Neuronal stem cell (in vitro differentiated cells): ENCODE results near the gene LUZP1.

ENCODE experiments used
- DNase-seq: peaks from one replicate; pipeline ENCODE4 v3.0.0-alpha.2; 2013; ENCODE audit warnings: low spot score
- H2AFZ ChIP-seq: one replicate; pipeline ENCODE4 v1.6.1; 2013; ENCODE audit warnings: mild to moderate bottlenecking, low read length, inconsistent platforms
- H2AK5ac ChIP-seq: 2 replicates; pipeline ENCODE4 v1.6.1; 2013; ENCODE audit warnings: low read depth, mild to moderate bottlenecking, inconsistent platforms, low read length, moderate library complexity, mixed read lengths
- H2BK120ac ChIP-seq: 2 replicates; pipeline ENCODE4 v1.6.1; 2013; ENCODE audit warnings: low read depth, mild to moderate bottlenecking, inconsistent platforms, low read length, moderate library complexity, mixed read lengths
- H2BK12ac ChIP-seq: one replicate; pipeline ENCODE4 v1.6.1; 2013; ENCODE audit warnings: low read length, inconsistent platforms
- H2BK15ac ChIP-seq: 2 replicates; pipeline ENCODE4 v1.6.1; 2013; ENCODE audit warnings: mild to moderate bottlenecking, low read length, inconsistent platforms, mixed read lengths
- H2BK5ac ChIP-seq: one replicate; pipeline ENCODE4 v1.6.1; 2013; ENCODE audit warnings: inconsistent platforms, mild to moderate bottlenecking, low read length, moderate library complexity
- H3K14ac ChIP-seq: one replicate; pipeline ENCODE4 v1.6.1; 2013; ENCODE audit warnings: low read length, inconsistent platforms
- H3K18ac ChIP-seq: 2 replicates; pipeline ENCODE4 v1.6.1; 2013; ENCODE audit warnings: low read length, inconsistent platforms
- H3K23ac ChIP-seq: 2 replicates; pipeline ENCODE4 v1.6.1; 2013; ENCODE audit warnings: low read depth, mild to moderate bottlenecking, mixed read lengths, low read length, inconsistent platforms; ENCODE audit not compliant: poor library complexity
- H3K27ac ChIP-seq: replicated peaks from 3 replicates; pipeline ENCODE4 v1.5.1; 2013; ENCODE audit warnings: low read length, inconsistent platforms
- H3K27me3 ChIP-seq, 3 experiments: 2 replicates each; pipeline ENCODE4 v1.6.1; 2013; ENCODE audit warnings: low read length in 3 of 3, mild to moderate bottlenecking in 2 of 3, inconsistent platforms in 1 of 3, low read depth in 1 of 3, mixed read lengths in 1 of 3, moderate library complexity in 1 of 3; ENCODE audit not compliant: control insufficient read depth in 3 of 3, insufficient read depth in 3 of 3
- H3K36me3 ChIP-seq, 2 donors: replicated peaks in 1 of 2; 2 replicates each; pipeline ENCODE4 v1.6.1; 2013; ENCODE audit warnings: low read length in 2 of 2; ENCODE audit not compliant: control insufficient read depth in 2 of 2, insufficient read depth in 2 of 2
- H3K4ac ChIP-seq: 2 replicates; pipeline ENCODE4 v1.6.1; 2013; ENCODE audit warnings: inconsistent platforms, mild to moderate bottlenecking, low read length, moderate library complexity
- H3K4me1 ChIP-seq, 2 donors: 1 replicate in 1 of 2; 2 replicates in 1 of 2; pipeline ENCODE4 v1.6.1; 2013; ENCODE audit warnings: low read length in 2 of 2, low read depth in 1 of 2; ENCODE audit not compliant: control insufficient read depth in 2 of 2, insufficient read depth in 1 of 2
- H3K4me2 ChIP-seq: one replicate; pipeline ENCODE4 v1.6.1; 2013; ENCODE audit warnings: mild to moderate bottlenecking, low read length, inconsistent platforms; ENCODE audit not compliant: insufficient read depth, poor library complexity, severe bottlenecking
- H3K4me3 ChIP-seq, 2 donors: 2 replicates each; pipeline ENCODE4 v1.5.1; 2013; ENCODE audit warnings: low read length in 2 of 2, mild to moderate bottlenecking in 2 of 2, inconsistent platforms in 1 of 2, moderate library complexity in 1 of 2
- H3K79me1 ChIP-seq: one replicate; pipeline ENCODE4 v1.6.1; 2013; ENCODE audit warnings: low read depth, mild to moderate bottlenecking, inconsistent platforms, low read length, moderate library complexity
- H3K9ac ChIP-seq: one replicate; pipeline ENCODE4 v1.6.1; 2013; ENCODE audit warnings: mild to moderate bottlenecking, low read depth, low read length, inconsistent platforms; ENCODE audit not compliant: poor library complexity
- H3K9me3 ChIP-seq, 2 donors: replicated peaks in 1 of 2; 2 replicates each; pipeline versions ENCODE3 to v1.6.1; 2013; ENCODE audit warnings: low read length in 2 of 2, mild to moderate bottlenecking in 2 of 2, inconsistent platforms in 1 of 2, low read depth in 1 of 2, mixed read lengths in 1 of 2, moderate library complexity in 1 of 2; ENCODE audit not compliant: control insufficient read depth in 2 of 2, insufficient read depth in 1 of 2
- H4K8ac ChIP-seq: one replicate; pipeline ENCODE4 v1.6.1; 2013; ENCODE audit warnings: low read depth, mild to moderate bottlenecking, inconsistent platforms, low read length, moderate library complexity
- H4K91ac ChIP-seq: one replicate; pipeline ENCODE4 v1.6.1; 2013; ENCODE audit warnings: low read length, low read depth, mild to moderate bottlenecking, inconsistent platforms; ENCODE audit not compliant: poor library complexity
- WGBS, 2 donors: extraction: QIAGEN DNeasy Blood & Tissue Kit; methylation state at CpG; one replicate each; pipeline ENCODE4 v1.1.7; 2013; ENCODE audit warnings: missing lambda C conversion rate in 2 of 2, mixed read lengths in 1 of 2; ENCODE audit not compliant: insufficient read length in 2 of 2, insufficient replicate concordance in 1 of 2; ENCODE audit errors: extremely low coverage in 2 of 2; 5-methylcytosine and 5-hydroxymethylcytosine counted together

Gene LUZP1

DNA sequence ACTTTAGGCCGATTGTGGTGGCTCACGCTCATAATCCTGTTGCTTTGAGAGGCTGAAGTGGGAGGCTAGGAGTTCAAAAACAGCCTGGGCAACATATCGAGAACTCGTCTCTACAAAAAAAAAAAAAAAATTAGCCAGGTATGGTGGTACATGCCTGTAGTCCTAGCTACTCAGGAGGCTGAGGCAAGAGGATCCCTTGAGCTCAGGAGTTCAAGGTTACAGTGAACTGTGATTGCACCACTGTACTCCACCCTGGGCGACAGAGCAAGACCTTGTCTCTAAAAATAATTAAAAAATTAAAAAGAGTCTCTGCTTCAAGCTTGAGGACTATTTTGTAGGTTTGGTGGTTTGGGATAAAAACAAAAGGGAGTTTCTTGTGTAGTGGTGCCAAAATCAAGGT lies 128.1 kb downstream of the LUZP1 start:
- Histone ChIP-seq H3K4me1 (peaks cover 2 to 4% of the 10 kb centered on the region in 2 donors), H3K27ac (no peak overlapping the region), H3K9ac (no peak overlapping the region), H2BK120ac (no peak overlapping the region), H4K91ac (no peak overlapping the region), H3K79me1 (no peaks in the 10 kb centered on the region), H2BK12ac (no peak overlapping the region), H3K27me3 (no peaks in the 10 kb centered on the region), H2AK5ac (no peak overlapping the region), H3K4me2 (no peak overlapping the region), H2BK5ac (no peak overlapping the region), H3K23ac (no peak overlapping the region), H3K36me3 (peaks cover 0 to 72% of the 10 kb centered on the region in 2 donors), H2AFZ (no peak overlapping the region), H4K8ac (no peak overlapping the region), H3K18ac (no peak overlapping the region), H3K4me3 (no peak overlapping the region), H3K4ac (no peak overlapping the region), H3K9me3 (no peaks in the 10 kb centered on the region), H3K14ac (no peak overlapping the region), H2BK15ac (no peak overlapping the region)
- WGBS, 2 donors, result no CpG with 5 or more reads among the region's 5 CpGs
- DNase-seq, result no peak

DNA sequence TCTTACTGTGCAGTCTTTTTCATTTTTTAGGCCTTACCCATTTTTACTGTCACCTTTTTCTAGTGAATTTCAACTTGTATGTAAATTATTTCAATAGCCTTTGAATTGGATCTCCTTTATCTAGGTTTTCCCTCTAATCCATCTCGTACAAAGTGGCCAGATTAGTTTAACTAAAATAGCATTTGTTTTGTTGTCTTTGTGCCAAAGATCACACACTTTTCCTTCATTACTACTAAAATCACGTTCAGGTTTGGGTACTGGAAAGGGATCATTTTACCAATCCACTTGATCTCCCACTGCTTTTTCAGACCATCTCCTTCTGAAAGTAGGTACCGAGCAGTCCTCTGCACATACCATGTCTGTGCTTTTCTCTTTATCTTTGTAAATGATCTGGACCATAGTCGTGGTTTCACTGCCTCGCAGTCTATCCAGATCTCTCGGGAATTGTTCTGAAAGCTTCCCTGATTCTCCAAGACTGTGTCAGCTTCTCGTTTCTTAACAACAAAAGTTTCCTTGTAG lies 129.3 kb downstream of the LUZP1 start:
- DNase-seq, result no peak
- H3K18ac ChIP-seq, result no peak overlapping the region
- no peak overlapping the region for H2BK5ac ChIP-seq
- no peaks in the 10 kb centered on the region for H3K79me1 ChIP-seq
- H2AFZ ChIP-seq, result no peak overlapping the region
- H3K4me2 ChIP-seq, result no peak overlapping the region
- H3K4me1 ChIP-seq, result peaks cover 2 to 4% of the 10 kb centered on the region in 2 donors
- no peak overlapping the region for H3K14ac ChIP-seq
- no peak overlapping the region for H2AK5ac ChIP-seq
- no peak overlapping the region for H4K91ac ChIP-seq
- no peak overlapping the region for H3K4ac ChIP-seq
- no peak overlapping the region for H3K27ac ChIP-seq
- no peak overlapping the region for H3K4me3 ChIP-seq
- H2BK12ac ChIP-seq, result no peak overlapping the region
- H3K27me3 ChIP-seq, result no peaks in the 10 kb centered on the region
- H3K9me3 ChIP-seq, result no peaks in the 10 kb centered on the region
- no CpG with 5 or more reads among the region's 7 CpGs for WGBS, 2 donors
- no peak overlapping the region for H3K9ac ChIP-seq
- no peak overlapping the region for H2BK15ac ChIP-seq
- H3K23ac ChIP-seq, result no peak overlapping the region
- no peak overlapping the region for H4K8ac ChIP-seq
- H2BK120ac ChIP-seq, result no peak overlapping the region
- peaks cover 0 to 68% of the 10 kb centered on the region in 2 donors for H3K36me3 ChIP-seq

GRCh38 chr1:23037081-23037740 lies 131.4 kb downstream of the LUZP1 start:
- Histone ChIP-seq H3K9ac (no peak overlapping the region), H2BK12ac (no peak overlapping the region), H3K27ac (no peak overlapping the region), H4K91ac (no peak overlapping the region), H3K4me3 (no peak overlapping the region), H3K4me2 (no peak overlapping the region), H2BK120ac (no peak overlapping the region), H3K23ac (no peak overlapping the region), H3K18ac (no peak overlapping the region), H3K14ac (no peak overlapping the region), H4K8ac (no peak overlapping the region), H3K4me1 (peaks cover 2 to 4% of the 10 kb centered on the region in 2 donors), H2AK5ac (no peak overlapping the region), H3K79me1 (peaks cover 2% of the 10 kb centered on the region), H3K27me3 (no peaks in the 10 kb centered on the region), H2AFZ (no peak overlapping the region), H3K9me3 (peaks cover 0 to 2% of the 10 kb centered on the region in 2 donors), H3K36me3 (peaks cover 0 to 72% of the 10 kb centered on the region in 2 donors), H2BK15ac (no peak overlapping the region), H3K4ac (no peak overlapping the region), H2BK5ac (no peak overlapping the region)
- 100% methylated on average over 1 of the region's 4 CpGs; no CpG with 5 or more reads in 1 of the 2 donors for WGBS, 2 donors
- no peak for DNase-seq

DNA sequence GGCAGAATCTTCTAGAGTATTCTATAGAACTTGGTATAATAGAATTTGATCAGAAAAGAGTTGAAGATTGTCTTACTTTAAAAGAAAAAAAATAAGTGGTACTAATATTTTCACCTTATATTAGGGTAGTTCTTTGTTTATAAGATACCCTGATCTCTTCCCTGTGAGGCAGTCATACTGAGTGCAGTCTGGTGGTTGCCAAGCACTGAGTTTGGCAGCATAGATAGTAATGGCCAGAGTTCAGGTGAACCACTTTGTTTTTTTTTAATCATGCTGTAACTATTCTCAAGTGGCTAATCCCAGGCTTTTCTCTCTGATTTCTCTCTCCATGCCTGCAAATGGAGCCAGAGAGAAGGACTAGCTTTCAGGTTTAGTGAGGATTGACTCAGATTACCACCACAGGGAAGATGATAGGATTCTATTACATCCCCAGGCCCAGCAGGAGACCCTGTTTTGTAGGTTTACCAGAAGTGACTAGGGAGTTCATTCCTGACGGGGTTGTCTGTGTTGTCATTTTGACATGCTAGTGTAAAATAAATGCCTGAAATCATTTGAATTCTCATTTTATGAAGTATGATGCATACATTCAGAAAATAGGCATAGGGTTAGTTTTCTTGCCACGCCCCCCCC lies 132.7 kb downstream of the LUZP1 start:
- H3K14ac ChIP-seq, result no peak overlapping the region
- H3K27ac ChIP-seq, result no peak overlapping the region
- H3K27me3 ChIP-seq, result no peaks in the 10 kb centered on the region
- peaks cover 2% of the 10 kb centered on the region for H3K79me1 ChIP-seq
- WGBS, 2 donors, result no CpG with 5 or more reads among the region's 2 CpGs
- peaks cover 0 to 80% of the 10 kb centered on the region in 2 donors for H3K36me3 ChIP-seq
- no peak overlapping the region for H4K91ac ChIP-seq
- peaks cover 0 to 2% of the 10 kb centered on the region in 2 donors for H3K9me3 ChIP-seq
- no peak overlapping the region for H2AFZ ChIP-seq
- no peak overlapping the region for H2BK12ac ChIP-seq
- H3K4me3 ChIP-seq, result no peak overlapping the region
- no peak overlapping the region for H2BK15ac ChIP-seq
- no peak overlapping the region for H3K18ac ChIP-seq
- no peak overlapping the region for H3K9ac ChIP-seq
- no peak overlapping the region for H3K4me2 ChIP-seq
- no peak for DNase-seq
- H4K8ac ChIP-seq, result no peak overlapping the region
- H3K4ac ChIP-seq, result no peak overlapping the region
- H3K4me1 ChIP-seq, result peaks cover 2 to 4% of the 10 kb centered on the region in 2 donors
- H3K23ac ChIP-seq, result no peak overlapping the region
- no peak overlapping the region for H2BK120ac ChIP-seq
- H2BK5ac ChIP-seq, result no peak overlapping the region
- no peak overlapping the region for H2AK5ac ChIP-seq
